K562 (cell line): ENCODE data around the gene CSNK1A1. TPM values are rescaled to one million over a fixed set of nuclear protein-coding genes. Genes with fewer than 3 reads are reported as not detected.

Experiments
- ATAC-seq: fragments of 200-7000 bp; cut with Tn5 transposase; 3 replicates; pipeline ENCODE4 v1.9.1; 2020; ENCODE audit warnings: moderate library complexity
- BruUV-seq: library from RNA; stranded (reverse); fragments of 400-500 nt; replicated peaks from 2 replicates; lab custom pipeline; 2021; lab: Mats Ljungman, UMichigan
- CTCF ChIA-PET: fragments of 300-600 bp; formaldehyde crosslinking; extraction: SDS; loops from one replicate; lab custom pipeline; 2021; ENCODE audit warnings: low intra/inter-chr PET ratio; lab: Yijun Ruan, JAX
- POLR2A ChIA-PET: fragments of 300-600, 350-650 bp; sonication (Branson Sonifier 250); formaldehyde crosslinking; extraction: SDS; loops from one replicate; lab custom pipeline; 2021; ENCODE audit warnings: antibody characterized with exemption, inconsistent platforms; lab: Yijun Ruan, JAX
- DNase-seq, 4 experiments: peaks; one replicate each; pipeline versions ENCODE4 v3.0.0 to v3.0.0-alpha.2; 2011 to 2018; ENCODE audit warnings: low spot score in 3 of 4, mixed read lengths in 3 of 4; ENCODE audit errors: extremely low read depth in 1 of 4
- FAIRE-seq: peaks from 2 replicates; lab custom pipeline; 2011; peaks lifted over from hg19 to GRCh38; lab: Jason Lieb, UNC
- H2AFZ ChIP-seq: 2 replicates; pipeline ENCODE4 v1.6.0; 2011; ENCODE audit warnings: low read depth, low read length, control low read depth, inconsistent platforms
- H3K27ac ChIP-seq: fragments of 200-600 bp; 3 replicates; pipeline ENCODE4 v1.8.0; 2011; ENCODE audit warnings: low read depth, mild to moderate bottlenecking, control low read depth, inconsistent platforms, low read length, moderate library complexity, mixed read lengths; ENCODE audit errors: extremely low read depth
- H3K27me3 ChIP-seq, 2 experiments: fragments of 300-600 bp in 1 of 2; 2 replicates in 1 of 2; 3 replicates in 1 of 2; pipeline versions ENCODE4 v1.6.0 to v1.8.0; 2011; ENCODE audit warnings: inconsistent platforms in 2 of 2, low read length in 2 of 2, mild to moderate bottlenecking in 1 of 2, mixed read lengths in 1 of 2, moderate library complexity in 1 of 2; ENCODE audit not compliant: control insufficient read depth in 2 of 2, insufficient read depth in 2 of 2
- H3K36me3 ChIP-seq: fragments of 300-600 bp; 3 replicates; pipeline ENCODE4 v1.8.0; 2011; ENCODE audit warnings: mild to moderate bottlenecking, low read length, inconsistent platforms; ENCODE audit not compliant: control insufficient read depth, insufficient read depth
- H3K4me1 ChIP-seq, 2 experiments: fragments of 200-600 bp in 1 of 2; replicated peaks in 1 of 2; 2 replicates in 1 of 2; 3 replicates in 1 of 2; pipeline versions ENCODE4 v1.5.1 to v1.8.0; 2011; ENCODE audit warnings: inconsistent platforms in 2 of 2, low read length in 2 of 2, mild to moderate bottlenecking in 1 of 2, mixed read lengths in 1 of 2, moderate library complexity in 1 of 2; ENCODE audit not compliant: control insufficient read depth in 2 of 2, insufficient read depth in 2 of 2
- H3K4me2 ChIP-seq: 2 replicates; pipeline ENCODE4 v1.6.1; 2011; ENCODE audit warnings: low read length, control low read depth, inconsistent platforms, mixed read lengths; ENCODE audit not compliant: insufficient read depth
- H3K4me3 ChIP-seq: fragments of 200-600 bp; sonication (generic), shearing (Covaris generic); 2 replicates; pipeline ENCODE4 v1.5.1; 2016; ENCODE audit warnings: control low read depth, inconsistent platforms
- H3K79me2 ChIP-seq: fragments of 200-600 bp; 3 replicates; pipeline ENCODE4 v1.8.0; 2011; ENCODE audit warnings: low read length, inconsistent platforms; ENCODE audit not compliant: control insufficient read depth, insufficient read depth
- H3K9ac ChIP-seq, 2 experiments: 2 replicates each; pipeline versions ENCODE4 v1.6.0 to v1.6.1; 2011; ENCODE audit warnings: low read depth in 2 of 2, low read length in 2 of 2, control low read depth in 1 of 2, inconsistent platforms in 1 of 2, mild to moderate bottlenecking in 1 of 2, mixed read lengths in 1 of 2; ENCODE audit not compliant: insufficient read depth in 1 of 2
- H3K9me1 ChIP-seq: one replicate; pipeline ENCODE4 v1.6.0; 2011; ENCODE audit warnings: inconsistent platforms, mild to moderate bottlenecking, low read length, moderate library complexity; ENCODE audit not compliant: control insufficient read depth, insufficient read depth
- H3K9me3 ChIP-seq: replicated peaks from 2 replicates; pipeline ENCODE4 v1.5.1; 2011; ENCODE audit warnings: low read depth, low read length, inconsistent platforms; ENCODE audit not compliant: control insufficient read depth, insufficient read depth
- H4K20me1 ChIP-seq: replicated peaks from 2 replicates; pipeline ENCODE4 v1.6.1; 2011; ENCODE audit warnings: low read length, inconsistent platforms, mixed read lengths; ENCODE audit not compliant: control insufficient read depth, insufficient read depth
- EP300 ChIP-seq: IDR thresholded peaks from 2 replicates; pipeline ENCODE4 v1.6.1; 2012; ENCODE audit warnings: low read length, improper control_type of control experiment
- HDAC2 ChIP-seq: fragments of 450-650 bp; IDR thresholded peaks from 2 replicates; pipeline ENCODE4 v1.6.1; 2016; ENCODE audit warnings: mild to moderate bottlenecking
- TCF3 ChIP-seq: sonication (generic); formaldehyde crosslinking; IDR thresholded peaks from 2 replicates; pipeline ENCODE4 v1.4.0; 2020; ENCODE audit warnings: mild to moderate bottlenecking, missing genetic modification reagents
- THRB ChIP-seq: fragments of 450-650 bp; formaldehyde crosslinking; conservative IDR thresholded peaks from 2 replicates; pipeline ENCODE4 v1.4.0; 2022; ENCODE audit warnings: mild to moderate bottlenecking, missing genetic modification characterization
- ZFPM2 ChIP-seq: fragments of 250-450 bp; sonication (Bioruptor Pico); IDR thresholded peaks from 2 replicates; pipeline ENCODE4 v1.5.1; 2022; ENCODE audit warnings: mild to moderate bottlenecking
- ZNF354B ChIP-seq: fragments of 250-450 bp; sonication (Bioruptor Pico); IDR thresholded peaks from 2 replicates; pipeline ENCODE4 v1.4.0; 2020
- WGBS: fragments of 100-300 bp; shearing (Covaris generic); methylation state at CpG from one replicate; pipeline ENCODE4 v1.1.6; 2016; ENCODE audit warnings: low coverage, mixed read lengths; ENCODE audit not compliant: insufficient coverage; ENCODE audit errors: missing lambda C conversion rate; 5-methylcytosine and 5-hydroxymethylcytosine counted together
- in situ Hi-C: fragments of 300-500 bp; cut with MboI; formaldehyde crosslinking; loops from 4 replicates; pipeline ENCODE4 v1.15.0; 2018; ENCODE audit warnings: inconsistent platforms, mixed read lengths
- intact Hi-C: fragments of 100-400 bp; cut with micrococcal nuclease; formaldehyde crosslinking; loops from 2 replicates; pipeline ENCODE4 v1.14.2; 2022
- polyA plus RNA-seq, 8 experiments: library from polyadenylated mRNA; depleted of rRNA in 4 of 8; stranded (reverse) in 5 of 8; unstranded in 3 of 8; fragments of >200 nt; fragmentation: Nextera tagmentation in 2 of 8; fragmentation: Illumina TruSeq in 1 of 8; extraction: Ambion mirVana in 2 of 8; extraction: Trizol in 1 of 8; gene quantifications; 2 replicates each; pipeline versions ENCODE4 v1.2.1 to v1.2.3, GENCODE V29; 2011 to 2014; ENCODE audit warnings: inconsistent platforms in 1 of 8, missing spikeins in 1 of 8
- total RNA-seq, 7 experiments: library from RNA; depleted of rRNA in 6 of 7; stranded (reverse); fragments of >200 nt in 6 of 7; fragmentation: Illumina TruSeq in 2 of 7; extraction: Trizol in 2 of 7; gene quantifications; 2 replicates each; pipeline versions ENCODE4 v1.2.1 to v1.2.3, GENCODE V29; 2011 to 2021; ENCODE audit warnings: low replicate concordance in 1 of 7

Gene CSNK1A1
- total and polyA plus RNA-seq, 9 of the 15 experiments (the other 6 are each of a cell fraction or from before 2014, with no cell fraction given): 49.1 to 196 (median 154) TPM

GRCh38 chr5:149526845-149527590, 24.2 kb downstream of the CSNK1A1 start:
- intact Hi-C loops: no loop called here

More at GRCh38 chr5:149526845-149527590, 24.2 kb downstream of the CSNK1A1 start:
- TF ChIP-seq ZNF354B (CRISPR knock-in tag): no peak
- TF ChIP-seq THRB (CRISPR knock-in tag): no peak
- TF ChIP-seq TCF3 (CRISPR knock-in tag): 0 out of 2 replicates have a peak, but pooled peaks have one; percentile 9
- TF ChIP-seq ZFPM2: no peak
- no peak for TF ChIP-seq HDAC2
- TF ChIP-seq EP300: no peak
- TF ChIP-seq, all 486 proteins: peak for 1
- Histone ChIP-seq H3K9ac (peak overlapping the region in 1 of 2 experiments; percentile 15; a peak in 1 of 4 replicates), H3K9me1 (peaks cover 4% of the 10 kb centered on the region), H3K27me3 (no peaks in the 10 kb centered on the region), H3K4me2 (no peak overlapping the region), H3K4me1 (peaks cover 12 to 28% of the 10 kb centered on the region in 2 experiments), H3K4me3 (no peak overlapping the region), H3K36me3 (peaks cover 58% of the 10 kb centered on the region), H3K9me3 (no peaks in the 10 kb centered on the region), H4K20me1 (peaks cover 26% of the 10 kb centered on the region), H3K27ac (peak overlapping the region; percentile 29; the same call in 1 of the 3 replicates), H2AFZ (no peak overlapping the region), H3K79me2 (peaks cover 100% of the 10 kb centered on the region)
- WGBS: 45% methylated on average over 12 of the region's 12 CpGs
- BruUV-seq: no TSS peak
- POLR2A ChIA-PET: interaction anchor here (0.7 to 2.1 kb wide), 10 partner anchors 8 to 73 kb away, joined by 3 to 13 read pairs (median 4); no protein-coding TSS in a partner anchor
- in situ Hi-C loops: no loop called here
- ATAC-seq: peak; percentile 21
- no peak for DNase-seq
- FAIRE-seq: no peak
- CTCF ChIA-PET: no interaction called here
